ENCODE data around the gene GRAMD4. TPM values are rescaled to one million over a fixed set of nuclear protein-coding genes. Genes with fewer than 3 reads are reported as not detected.

The GRAMD4 gene
- polyA plus RNA-seq, 2 of the 4 experiments (the other 2 are of a cell fraction), result 7.7 to 13.1 TPM

DNA sequence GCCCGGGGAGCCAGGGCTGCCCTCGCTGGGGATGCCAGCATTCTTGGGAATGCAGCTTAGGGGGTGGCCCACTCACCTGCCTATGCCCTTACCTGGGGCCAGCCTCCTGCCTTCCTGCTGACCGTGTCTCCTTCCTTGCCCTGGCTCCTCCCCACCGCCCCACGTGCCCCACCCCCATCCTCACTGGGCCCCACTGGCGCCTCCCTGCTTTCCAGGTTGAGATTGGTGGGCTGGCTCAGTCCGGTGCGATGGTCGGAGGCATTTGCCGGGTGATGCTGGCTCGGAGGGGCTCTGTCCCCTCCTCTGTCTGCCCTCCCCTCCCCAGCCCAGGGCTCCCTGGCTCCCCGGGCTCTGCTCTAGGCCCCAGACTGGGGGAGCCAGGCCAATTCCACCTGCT is 34.1 kb upstream of the GRAMD4 start:
- ChIA-PET POLR2A (no interaction called here), CTCF (no interaction called here)
- H3K4me1 ChIP-seq, result peaks cover 5% of the 10 kb centered on the region; the same call in 1 of the 3 replicates
- 100% methylated on average over 1 of the region's 12 CpGs for WGBS (ENCODE audit: missing lambda C conversion rate)
- no peaks in the 10 kb centered on the region for H3K9me3 ChIP-seq
- ATAC-seq (no peak), FAIRE-seq (no peak), DNase-seq (ENCODE audit: low read depth in 1 of 2, low spot score in 1 of 2) (no peak)
- no peak overlapping the region for H3K4me3 ChIP-seq
- H3K27ac ChIP-seq, result no peak overlapping the region
- TF ChIP-seq, protein P1, sequence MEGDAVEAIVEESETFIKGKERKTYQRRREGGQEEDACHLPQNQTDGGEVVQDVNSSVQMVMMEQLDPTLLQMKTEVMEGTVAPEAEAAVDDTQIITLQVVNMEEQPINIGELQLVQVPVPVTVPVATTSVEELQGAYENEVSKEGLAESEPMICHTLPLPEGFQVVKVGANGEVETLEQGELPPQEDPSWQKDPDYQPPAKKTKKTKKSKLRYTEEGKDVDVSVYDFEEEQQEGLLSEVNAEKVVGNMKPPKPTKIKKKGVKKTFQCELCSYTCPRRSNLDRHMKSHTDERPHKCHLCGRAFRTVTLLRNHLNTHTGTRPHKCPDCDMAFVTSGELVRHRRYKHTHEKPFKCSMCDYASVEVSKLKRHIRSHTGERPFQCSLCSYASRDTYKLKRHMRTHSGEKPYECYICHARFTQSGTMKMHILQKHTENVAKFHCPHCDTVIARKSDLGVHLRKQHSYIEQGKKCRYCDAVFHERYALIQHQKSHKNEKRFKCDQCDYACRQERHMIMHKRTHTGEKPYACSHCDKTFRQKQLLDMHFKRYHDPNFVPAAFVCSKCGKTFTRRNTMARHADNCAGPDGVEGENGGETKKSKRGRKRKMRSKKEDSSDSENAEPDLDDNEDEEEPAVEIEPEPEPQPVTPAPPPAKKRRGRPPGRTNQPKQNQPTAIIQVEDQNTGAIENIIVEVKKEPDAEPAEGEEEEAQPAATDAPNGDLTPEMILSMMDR (IDR thresholded peaks at IDR 0.05), result no peak
- TF ChIP-seq CHD4 (IDR thresholded peaks at IDR 0.05; ENCODE audit: borderline replicate concordance) (no peak), SMC3 (IDR thresholded peaks at IDR 0.05) (no peak), NFE2L2 (conservative IDR thresholded peaks at IDR 0.05; ENCODE audit: low read length) (no peak), REST (IDR thresholded peaks at IDR 0.05) (no peak), ZC3H11A (IDR thresholded peaks at IDR 0.05) (no peak), BCL3 (IDR thresholded peaks at IDR 0.05) (no peak), MYC (IDR thresholded peaks at IDR 0.05; ENCODE audit: borderline replicate concordance, low read length) (no peak), CEBPB (IDR thresholded peaks at IDR 0.05) (no peak), MAZ (IDR thresholded peaks at IDR 0.05; ENCODE audit: borderline replicate concordance, low read depth, low read length) (no peak), KDM1A (IDR thresholded peaks at IDR 0.05; ENCODE audit: low read depth) (no peak), EHF (CRISPR knock-in tag; IDR thresholded peaks at IDR 0.05) (no peak), FOSL2 (IDR thresholded peaks at IDR 0.05) (no peak), FOSL2 (CRISPR knock-in tag; IDR thresholded peaks at IDR 0.05) (no peak), HMGXB4 (CRISPR knock-in tag; IDR thresholded peaks at IDR 0.05; ENCODE audit: borderline replicate concordance) (no peak)
- H3K4me2 ChIP-seq, result no peak overlapping the region

DNA sequence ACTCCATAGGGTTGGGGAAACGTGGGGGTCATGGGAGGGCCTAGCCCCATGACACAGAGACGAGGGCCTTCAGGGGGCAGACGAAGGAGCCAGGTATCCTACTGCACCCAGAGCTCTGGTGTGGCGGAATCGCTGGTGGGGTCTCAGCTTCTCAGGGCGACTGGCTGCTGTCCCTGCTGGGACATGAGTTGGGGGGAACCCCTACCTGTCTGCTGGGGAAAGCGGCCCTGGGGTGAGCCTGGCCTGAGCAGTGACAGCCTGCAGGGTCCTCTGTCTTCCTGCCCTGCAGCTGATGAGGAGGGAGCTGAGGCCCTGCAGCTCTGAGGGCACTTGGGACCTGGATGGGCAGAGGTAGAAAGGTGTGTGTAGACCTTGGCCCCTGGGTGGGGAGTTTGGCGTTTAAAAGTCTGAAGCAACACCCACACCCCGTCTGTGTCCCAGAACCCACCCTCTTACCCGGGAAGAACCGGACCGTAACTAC is 33.6 kb upstream of the GRAMD4 start:
- CTCF ChIA-PET, result no interaction called here
- no peak overlapping the region for H3K4me2 ChIP-seq
- FAIRE-seq (no peak), ATAC-seq (no peak), DNase-seq (ENCODE audit: low read depth in 1 of 2, low spot score in 1 of 2) (no peak)
- POLR2A ChIA-PET, result no interaction called here
- H3K9me3 ChIP-seq, result no peaks in the 10 kb centered on the region
- no peak overlapping the region for H3K27ac ChIP-seq
- 86% methylated on average over 12 of the region's 12 CpGs for WGBS (ENCODE audit: missing lambda C conversion rate)
- H3K4me3 ChIP-seq, result no peak overlapping the region
- H3K4me1 ChIP-seq, result peaks cover under 1% of the 10 kb centered on the region; the same call in 1 of the 3 replicates
- TF ChIP-seq KDM1A (IDR thresholded peaks at IDR 0.05; ENCODE audit: low read depth), result no peak
- TF ChIP-seq POLR2A (IDR thresholded peaks at IDR 0.05; ENCODE audit: low read length), result no peak
- TF ChIP-seq FOSB (CRISPR knock-in tag; IDR thresholded peaks at IDR 0.05), result no peak
- no peak for TF ChIP-seq HOXB5 (CRISPR knock-in tag; IDR thresholded peaks at IDR 0.05)
- TF ChIP-seq HOXA7 (CRISPR knock-in tag; IDR thresholded peaks at IDR 0.05), result no peak
- TF ChIP-seq RCOR1 (IDR thresholded peaks at IDR 0.05; ENCODE audit: low read depth, low read length), result no peak
- TF ChIP-seq PBX3 (IDR thresholded peaks at IDR 0.05), result no peak
- TF ChIP-seq KDM5A (IDR thresholded peaks at IDR 0.05), result no peak
- TF ChIP-seq ELK1 (IDR thresholded peaks at IDR 0.05; ENCODE audit: low read depth, low read length), result no peak
- no peak for TF ChIP-seq NPAS2 (CRISPR knock-in tag; IDR thresholded peaks at IDR 0.05; ENCODE audit: borderline replicate concordance)
- no peak for TF ChIP-seq FOXS1 (CRISPR knock-in tag; IDR thresholded peaks at IDR 0.05)
- TF ChIP-seq CBX8 (IDR thresholded peaks at IDR 0.05), result no peak
- TF ChIP-seq, protein P2, sequence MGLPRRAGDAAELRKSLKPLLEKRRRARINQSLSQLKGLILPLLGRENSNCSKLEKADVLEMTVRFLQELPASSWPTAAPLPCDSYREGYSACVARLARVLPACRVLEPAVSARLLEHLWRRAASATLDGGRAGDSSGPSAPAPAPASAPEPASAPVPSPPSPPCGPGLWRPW (IDR thresholded peaks at IDR 0.05), result no peak
- TF ChIP-seq ZNF302 (CRISPR knock-in tag; IDR thresholded peaks at IDR 0.05), result no peak
